Tibial artery (tissue), 4 donors: Measurements from ENCODE around the gene ACAT2.
A peak's percentile ranks its signal among the peaks of the same experiment; 100 is the strongest.

Experiments
- DNase-seq, 2 donors: peaks; one replicate each; pipeline ENCODE4 v3.0.0-alpha.2; 2019
- H3K27ac ChIP-seq, 2 donors: fragments of 200-600 bp; sonication (generic) in 1 of 2; 1 replicate in 1 of 2; 2 replicates in 1 of 2; pipeline ENCODE4 v1.5.1; 2018 to 2019; ENCODE audit warnings: mild to moderate bottlenecking in 1 of 2
- H3K27me3 ChIP-seq, 2 donors: fragments of 200-600 bp; sonication (generic) in 1 of 2; one replicate each; pipeline versions ENCODE4 v1.5.1 to v1.6.0; 2016 to 2019
- H3K36me3 ChIP-seq, 3 donors: fragments of 200-600 bp; sonication (generic) in 2 of 3; one replicate each; pipeline ENCODE4 v1.5.1; 2016 to 2019; ENCODE audit warnings: mild to moderate bottlenecking in 2 of 3
- H3K4me1 ChIP-seq, 4 donors: fragments of 200-600 bp; sonication (generic) in 2 of 4; 1 replicate in 3 of 4; 2 replicates in 1 of 4; pipeline ENCODE4 v1.5.1; 2016 to 2019
- H3K4me3 ChIP-seq, 2 donors: fragments of 200-600 bp; sonication (generic) in 1 of 2; 1 replicate in 1 of 2; 2 replicates in 1 of 2; pipeline ENCODE4 v1.5.1; 2018 to 2019; ENCODE audit warnings: mild to moderate bottlenecking in 2 of 2
- H3K9me3 ChIP-seq, 3 donors: fragments of 200-600 bp; sonication (generic) in 1 of 3; one replicate each; pipeline ENCODE4 v1.5.1; 2016 to 2019
- CTCF ChIP-seq, 2 experiments: fragments of 200-600 bp in 1 of 2; fragments of 450-650 bp in 1 of 2; IDR thresholded peaks; one replicate each; pipeline ENCODE4 v1.5.1; 2017 to 2019; ENCODE audit warnings: antibody characterized with exemption in 2 of 2, mild to moderate bottlenecking in 1 of 2, moderate library complexity in 1 of 2
- intact Hi-C: fragments of 100-400 bp; cut with DNase I; formaldehyde crosslinking; loops from one replicate; pipeline ENCODE4 v1.15.0; 2023; ENCODE audit warnings: low total_unique reads

ACAT2 gene

GRCh38 chr6:159758031-159759001 is 3.5 kb upstream of the ACAT2 start:
- DNase-seq, result no peak
- TF ChIP-seq CTCF (IDR thresholded peaks at IDR 0.05), result no peak
- H3K4me3 ChIP-seq, result no peak overlapping the region
- H3K27ac ChIP-seq, result no peak overlapping the region
- intact Hi-C loops, result no loop called here
- H3K9me3 ChIP-seq, result no peaks in the 10 kb centered on the region
- H3K27me3 ChIP-seq, result no peaks in the 10 kb centered on the region
- peaks cover 17 to 47% (median 26%) of the 10 kb centered on the region in 3 donors for H3K36me3 ChIP-seq
- peaks cover 0 to 35% (median 18%) of the 10 kb centered on the region in 4 donors for H3K4me1 ChIP-seq

GRCh38 chr6:159759645-159760044 is 2.2 kb upstream of the ACAT2 start:
- Histone ChIP-seq H3K4me3 (no peak overlapping the region), H3K27ac (peak overlapping the region in 1 of 2 donors; percentile 95), H3K4me1 (peaks cover 0 to 34% (median 18%) of the 10 kb centered on the region in 4 donors), H3K27me3 (no peaks in the 10 kb centered on the region), H3K36me3 (peaks cover 8 to 42% (median 24%) of the 10 kb centered on the region in 3 donors), H3K9me3 (no peaks in the 10 kb centered on the region)
- DNase-seq, result no peak
- TF ChIP-seq CTCF (IDR thresholded peaks at IDR 0.05), result no peak
- intact Hi-C loops, result loop anchor here (2.0 to 5.0 kb wide), 2 partner anchors 32 to 65 kb away; partner anchors contain the start of gene WTAP

- H3K27ac ChIP-seq, result peak overlapping the region; percentile 12 to 95
- no peak for TF ChIP-seq CTCF (IDR thresholded peaks at IDR 0.05)
- intact Hi-C loops, result loop anchor here (2.0 to 5.0 kb wide), 2 partner anchors 33 to 66 kb away; partner anchors contain the start of gene WTAP
- no peak for DNase-seq
- H3K9me3 ChIP-seq, result no peaks in the 10 kb centered on the region
- peak overlapping the region in 1 of 2 donors; percentile 64 for H3K4me3 ChIP-seq
- H3K27me3 ChIP-seq, result no peaks in the 10 kb centered on the region
- H3K36me3 ChIP-seq, result peaks cover 0 to 34% (median 16%) of the 10 kb centered on the region in 3 donors
- H3K4me1 ChIP-seq, result peaks cover 0 to 26% (median 18%) of the 10 kb centered on the region in 4 donors
These were observed 1.2 kb upstream of the ACAT2 start for GRCh38 chr6:159760602-159761057.

- Histone ChIP-seq H3K27ac (peak overlapping the region; percentile 92 to 95), H3K4me3 (peak overlapping the region; percentile 64 to 84), H3K4me1 (peaks cover 0 to 26% (median 18%) of the 10 kb centered on the region in 4 donors), H3K36me3 (peaks cover 0 to 29% (median 16%) of the 10 kb centered on the region in 3 donors), H3K9me3 (no peaks in the 10 kb centered on the region), H3K27me3 (no peaks in the 10 kb centered on the region)
- no peak for TF ChIP-seq CTCF (IDR thresholded peaks at IDR 0.05)
- peak; percentile 38 to 73 for DNase-seq
- intact Hi-C loops, result loop anchor here (2.0 to 5.0 kb wide), 2 partner anchors 34 to 66 kb away; partner anchors contain the start of gene WTAP
These were observed 544 bp upstream of the ACAT2 start for GRCh38 chr6:159761129-159761872.

- peak overlapping the region; percentile 92 to 95 for H3K27ac ChIP-seq
- intact Hi-C loops, result loop anchor here (5.0 kb wide), 1 partner anchor 35 kb away; the partner anchor contains the start of gene WTAP
- peak overlapping the region; percentile 64 to 84 for H3K4me3 ChIP-seq
- H3K4me1 ChIP-seq, result peaks cover 0 to 26% (median 18%) of the 10 kb centered on the region in 4 donors
- no peaks in the 10 kb centered on the region for H3K27me3 ChIP-seq
- H3K36me3 ChIP-seq, result peaks cover 12 to 32% (median 19%) of the 10 kb centered on the region in 3 donors
- TF ChIP-seq CTCF (IDR thresholded peaks at IDR 0.05), result no peak
- DNase-seq, result peak in 1 of 2 donors; percentile 71
- H3K9me3 ChIP-seq, result no peaks in the 10 kb centered on the region
These were observed 942 bp downstream of the ACAT2 start for GRCh38 chr6:159762681-159763293.
